ENCODE measurements around the gene SUSD3.

GRCh38 chr9:93049491-93049890, 9.0 kb upstream of the SUSD3 start:
- TF ChIP-seq CTCF (IDR thresholded peaks at IDR 0.05) (no peak), POLR2AphosphoS5 (IDR thresholded peaks at IDR 0.05; ENCODE audit: low read depth, low read length) (no peak), SIN3A (IDR thresholded peaks at IDR 0.05; ENCODE audit: borderline replicate concordance, insufficient read depth, low read depth, low read length) (no peak)
